HG03520 (cell line): ENCODE results near the gene YIPF4.
"Not testable (repeated sequence)": the region's sequence is repeated elsewhere in the genome, so short reads cannot be mapped to it uniquely, and the experiment has no call there.

Experiments
- ATAC-seq: cut with Tn5 transposase; IDR thresholded peaks from one replicate; pipeline ENCODE4 v1.9.1; 2021; ENCODE audit warnings: mild to moderate bottlenecking, moderate library complexity; ENCODE audit not compliant: unreplicated experiment

The YIPF4 gene

DNA sequence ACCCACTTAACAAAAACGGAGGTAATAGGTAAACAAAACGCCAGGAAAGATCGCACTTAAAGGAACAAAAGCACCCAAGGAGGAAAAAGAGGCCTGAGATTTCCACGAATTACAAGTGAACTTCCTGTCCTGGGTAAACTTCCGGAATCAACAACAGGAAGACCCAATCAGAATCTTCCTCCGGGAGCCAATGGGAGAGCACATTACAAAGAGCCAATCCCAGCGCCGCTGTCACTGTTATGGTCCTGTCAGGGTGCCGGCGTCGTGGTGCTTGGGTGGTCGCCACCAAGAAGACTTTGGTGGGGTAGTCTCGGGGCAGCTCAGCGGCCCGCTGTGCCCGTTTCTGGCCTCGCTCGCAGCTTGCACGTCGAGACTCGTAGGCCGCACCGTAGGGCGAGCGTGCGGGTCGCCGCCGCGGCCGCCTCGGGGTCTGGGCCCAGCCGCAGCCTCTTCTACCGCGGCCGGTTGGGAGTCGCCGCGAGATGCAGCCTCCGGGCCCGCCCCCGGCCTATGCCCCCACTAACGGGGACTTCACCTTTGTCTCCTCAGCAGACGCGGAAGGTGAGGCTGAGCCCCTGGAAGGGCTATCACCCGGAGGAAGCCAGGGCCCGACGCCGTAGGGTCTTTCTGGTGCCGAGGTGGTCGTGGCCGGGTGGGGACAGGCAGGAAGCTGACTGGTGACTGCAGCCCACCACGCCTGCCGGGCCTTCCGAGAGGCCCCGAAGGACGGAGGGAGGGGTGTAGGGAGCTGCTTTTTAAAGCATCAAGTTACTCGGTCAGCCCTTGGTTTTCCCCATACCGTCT lies at the start of gene YIPF4:
TSS of gene YIPF4 (plus strand) at position 231 of the 804 bp plus-strand sequence. CDS start at position 483, 252 bp downstream.
- ATAC-seq, result peak; percentile 99

DNA sequence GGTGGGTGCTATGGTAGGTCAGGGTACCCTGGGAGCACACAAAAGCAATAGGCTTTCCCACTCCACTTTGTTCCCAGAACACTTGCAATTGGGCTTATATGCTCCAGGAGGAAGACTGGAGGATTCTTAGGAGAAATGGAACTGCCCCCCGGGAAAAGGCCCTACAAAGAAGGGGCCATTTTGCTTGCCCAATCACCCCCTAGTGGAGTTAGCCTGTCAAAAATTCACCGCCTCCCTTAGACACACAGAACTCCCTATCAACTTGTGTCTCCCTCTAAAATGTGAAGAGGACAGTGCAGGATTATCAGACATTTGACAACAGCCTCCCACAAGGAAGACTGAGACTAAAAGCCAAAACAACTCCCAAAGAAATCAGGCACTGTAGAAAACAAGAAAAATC lies 49.5 kb upstream of the YIPF4 start:
- no peak for ATAC-seq

DNA sequence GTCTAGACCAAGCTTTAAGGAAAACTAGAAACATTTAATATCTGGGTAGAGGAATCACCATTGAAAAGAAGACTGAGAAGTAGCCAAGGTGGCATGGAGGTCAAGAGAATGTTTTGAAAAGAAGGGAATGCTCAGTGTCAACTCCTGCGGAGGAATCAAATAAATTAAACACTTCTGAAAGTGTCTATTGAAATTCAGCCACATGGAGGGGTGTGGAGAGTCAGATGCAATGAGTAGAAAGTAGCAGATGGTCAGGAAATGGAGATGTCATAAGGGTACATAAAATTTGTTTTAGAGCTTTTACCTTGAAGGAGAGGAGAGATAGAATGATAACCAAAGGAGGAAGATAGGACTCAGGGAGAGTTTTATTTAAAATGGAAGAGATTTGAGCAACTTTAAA lies 48.1 kb upstream of the YIPF4 start:
- no peak for ATAC-seq

DNA sequence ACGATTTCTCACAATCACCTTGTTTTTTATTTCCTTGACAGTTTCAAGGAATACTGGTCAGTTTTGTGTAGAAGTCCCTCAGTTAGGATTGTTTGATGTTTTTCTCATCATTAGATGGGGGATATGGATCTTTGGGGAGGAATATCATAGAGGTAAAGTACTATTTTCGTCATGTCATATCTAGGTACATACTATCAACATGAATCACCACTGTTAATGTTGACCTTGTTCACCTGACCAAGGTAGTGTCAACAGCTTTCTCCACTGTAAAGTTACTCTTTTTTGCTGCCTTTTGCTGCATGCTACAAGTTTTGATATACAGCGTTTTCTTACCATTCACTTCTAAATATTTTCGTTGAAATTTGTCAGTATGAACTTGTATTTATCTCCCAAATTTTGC lies 45.7 kb upstream of the YIPF4 start:
- ATAC-seq, result no peak

DNA sequence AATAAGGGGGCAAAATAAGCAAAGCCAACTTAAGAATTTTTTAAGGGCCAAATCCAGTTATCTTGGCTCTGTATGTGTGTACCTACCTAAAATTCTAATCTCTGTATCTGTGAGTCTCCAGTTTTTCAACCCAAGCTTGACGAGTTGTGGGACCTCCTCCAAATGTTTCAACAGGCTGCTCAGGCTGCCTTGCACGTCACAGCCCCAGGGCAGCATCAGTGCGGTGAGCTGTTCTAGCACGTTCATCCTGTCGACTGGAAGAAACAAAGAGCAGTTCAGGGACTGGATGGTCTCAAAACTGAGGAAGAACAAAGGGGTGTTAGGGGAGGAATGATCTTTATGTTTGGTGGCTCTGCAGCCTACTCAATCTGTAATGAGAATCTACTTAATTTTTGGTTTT lies 42.4 kb upstream of the YIPF4 start:
- no peak for ATAC-seq

DNA sequence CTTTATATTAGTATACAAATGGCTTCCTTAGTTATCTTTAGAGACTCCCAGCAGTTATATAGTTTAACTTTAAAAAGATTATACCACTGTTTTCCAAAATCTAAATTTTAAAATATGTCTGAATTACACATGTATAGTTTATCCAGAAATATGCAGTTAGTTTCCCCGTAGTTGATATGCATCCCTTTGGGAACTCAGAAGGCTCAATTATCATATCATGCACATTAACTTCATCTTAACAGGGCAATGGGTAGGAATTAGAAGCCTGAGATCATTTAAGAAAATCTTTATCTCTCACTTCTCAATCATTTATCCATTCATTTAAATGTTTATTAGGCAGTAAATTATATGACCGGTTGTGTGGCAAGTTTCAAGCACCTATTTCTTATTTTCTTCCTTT lies 40.2 kb upstream of the YIPF4 start:
- ATAC-seq, result no peak

DNA sequence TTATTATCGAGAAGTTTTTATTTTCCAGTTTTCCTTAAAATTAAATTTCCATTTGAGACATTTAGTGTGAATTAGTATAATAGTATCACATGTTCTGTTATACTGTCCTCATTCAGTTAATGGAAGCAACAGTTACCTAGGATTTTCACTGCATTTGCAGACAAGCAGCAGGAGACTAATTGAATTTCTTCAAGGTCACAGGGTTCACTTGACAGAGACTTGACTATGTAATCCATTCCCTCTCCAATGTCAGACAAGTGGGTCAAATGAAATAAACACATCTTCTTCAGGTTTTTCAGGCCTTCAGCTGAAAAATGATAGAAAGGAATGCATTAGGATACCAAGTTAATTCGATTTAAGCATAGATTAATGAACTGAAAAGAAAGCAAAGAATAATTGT lies 39.7 kb upstream of the YIPF4 start:
- ATAC-seq, result no peak

DNA sequence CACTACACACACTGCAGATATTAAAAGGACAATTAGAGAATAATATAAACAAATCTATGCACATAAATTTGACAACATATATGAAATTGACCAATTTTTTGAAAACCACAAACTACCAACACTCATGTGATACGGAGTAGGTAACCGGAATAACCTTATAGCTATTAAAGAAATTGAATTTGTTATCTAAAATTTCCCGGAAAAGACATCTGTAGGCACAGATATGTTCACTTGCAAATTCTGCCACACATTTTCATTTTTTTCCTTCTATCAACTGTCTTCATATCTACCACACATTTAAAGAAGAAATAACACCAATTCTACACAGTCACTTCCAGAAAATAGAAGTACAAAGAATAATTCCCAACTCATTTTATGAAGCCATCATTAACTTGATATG lies 35.4 kb upstream of the YIPF4 start:
- ATAC-seq, result no peak

DNA sequence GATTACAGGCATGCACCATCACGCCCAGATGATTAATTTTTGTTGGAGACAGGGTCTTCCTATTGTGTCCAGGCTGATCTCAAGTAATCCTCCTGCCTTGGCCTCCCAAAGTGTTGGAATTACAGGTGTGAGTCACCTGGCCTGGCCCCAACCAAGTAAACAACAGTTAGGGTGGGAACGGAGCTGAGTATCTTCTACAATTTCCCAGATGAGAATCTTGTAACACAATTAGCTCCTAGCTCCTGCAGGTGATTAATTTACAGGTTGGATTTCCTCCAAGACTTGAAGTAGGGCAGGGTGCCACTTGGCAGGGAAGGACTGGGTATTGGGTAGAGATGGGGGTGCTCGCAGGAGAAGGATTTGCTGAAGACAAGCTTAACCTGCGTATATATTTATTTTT lies 30.8 kb upstream of the YIPF4 start:
- no peak for ATAC-seq

DNA sequence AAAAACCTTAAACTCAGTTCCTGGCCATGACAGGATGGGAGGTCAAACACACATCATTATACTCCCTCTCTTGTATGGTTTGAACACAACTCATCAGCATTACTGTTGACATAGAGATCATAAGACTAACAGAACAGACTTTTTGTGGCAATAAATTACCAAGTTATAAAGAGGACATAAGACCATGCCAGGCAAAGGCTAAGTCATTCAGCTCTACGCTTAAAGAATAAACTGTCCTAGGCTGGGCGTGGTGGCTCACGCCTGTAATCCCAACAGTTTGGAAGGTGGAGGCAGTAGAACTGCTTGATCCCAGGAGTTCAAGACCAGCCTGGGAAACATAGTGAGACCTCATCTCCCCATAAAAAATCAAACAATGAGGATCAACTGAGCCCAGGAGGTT lies 29.4 kb upstream of the YIPF4 start:
- no peak for ATAC-seq

DNA sequence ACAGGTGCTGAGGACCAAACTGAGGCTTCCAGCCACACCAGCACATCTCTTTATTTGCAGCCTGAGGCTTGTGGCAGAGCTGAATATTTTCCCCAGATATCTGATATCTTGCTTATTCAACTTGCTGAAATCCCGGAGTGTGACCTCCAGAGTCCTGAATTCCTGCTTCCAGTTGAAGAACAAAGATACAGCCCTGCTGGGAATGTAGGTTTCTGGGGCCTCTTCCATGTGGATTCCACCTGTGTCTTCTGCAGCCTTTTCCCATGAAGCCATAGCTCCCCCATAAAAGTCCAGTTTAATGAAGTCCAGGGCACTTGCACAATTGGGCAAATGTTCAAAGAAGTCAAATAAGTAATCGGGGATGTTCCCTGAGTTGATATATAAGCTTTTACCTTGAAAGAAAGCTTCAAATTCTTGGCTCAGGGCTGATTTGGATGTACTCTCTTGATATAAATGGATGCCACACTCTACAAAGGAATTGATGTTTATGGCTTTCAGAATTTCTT lies 27.9 kb upstream of the YIPF4 start:
- ATAC-seq, result no peak

DNA sequence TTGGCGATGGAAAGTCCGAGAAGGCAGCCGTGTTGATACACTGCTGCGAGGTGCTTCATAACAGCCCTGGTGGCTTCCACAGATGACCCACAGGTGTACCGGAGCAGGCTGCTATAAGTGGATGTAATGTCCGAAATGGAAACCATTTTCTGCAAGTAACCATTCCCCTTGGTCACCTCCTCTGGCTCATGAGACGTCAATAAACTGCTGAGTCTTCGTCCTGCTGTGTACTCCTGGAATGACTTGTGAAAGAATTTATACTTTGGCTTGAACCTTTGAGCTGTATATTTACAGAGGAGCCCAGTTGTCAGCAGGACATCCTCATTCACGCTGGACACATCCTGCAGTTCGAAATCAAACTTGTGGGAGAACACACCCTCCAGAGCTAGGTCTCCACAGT lies 27.4 kb upstream of the YIPF4 start:
- no peak for ATAC-seq

DNA sequence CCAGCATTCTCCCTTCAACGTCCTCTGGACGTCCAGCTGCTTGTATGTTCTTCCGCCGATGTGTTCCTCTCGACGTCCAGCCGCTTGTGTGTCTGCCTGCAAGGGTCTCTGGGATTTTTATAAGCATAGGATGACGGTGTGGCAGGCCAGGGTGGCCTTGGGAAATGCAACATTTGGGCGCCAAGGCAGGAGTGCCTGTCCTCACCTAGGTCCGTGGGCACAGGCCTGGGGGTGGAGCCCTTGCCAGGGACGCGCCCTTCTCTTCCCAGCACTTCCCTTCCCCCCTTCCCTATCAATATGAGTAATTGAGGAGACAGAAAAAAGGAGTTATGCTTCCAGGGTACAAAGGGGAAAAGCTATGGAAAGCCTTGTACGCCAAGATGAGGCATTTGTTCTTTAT lies 19.5 kb upstream of the YIPF4 start:
- ATAC-seq, result no peak

DNA sequence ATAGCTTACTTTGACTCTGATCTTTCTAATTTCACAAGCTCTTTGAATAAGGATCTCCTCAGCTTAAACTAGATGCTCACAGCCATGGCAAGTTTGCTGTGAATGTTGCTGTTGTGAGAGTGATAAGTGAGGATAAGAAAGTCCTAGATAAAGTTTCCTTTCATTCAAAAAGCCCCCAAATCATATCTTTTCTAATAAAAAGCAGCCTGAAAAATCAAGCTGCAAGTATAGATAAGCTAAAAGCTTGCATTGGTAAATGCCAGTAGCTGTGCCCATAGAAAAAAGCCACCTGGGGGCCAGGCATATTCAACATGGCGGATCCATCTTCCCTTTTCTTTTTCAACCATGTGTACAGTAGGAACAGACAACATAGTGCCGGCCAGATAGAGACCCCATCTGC lies 17.3 kb upstream of the YIPF4 start:
- ATAC-seq, result no peak

DNA sequence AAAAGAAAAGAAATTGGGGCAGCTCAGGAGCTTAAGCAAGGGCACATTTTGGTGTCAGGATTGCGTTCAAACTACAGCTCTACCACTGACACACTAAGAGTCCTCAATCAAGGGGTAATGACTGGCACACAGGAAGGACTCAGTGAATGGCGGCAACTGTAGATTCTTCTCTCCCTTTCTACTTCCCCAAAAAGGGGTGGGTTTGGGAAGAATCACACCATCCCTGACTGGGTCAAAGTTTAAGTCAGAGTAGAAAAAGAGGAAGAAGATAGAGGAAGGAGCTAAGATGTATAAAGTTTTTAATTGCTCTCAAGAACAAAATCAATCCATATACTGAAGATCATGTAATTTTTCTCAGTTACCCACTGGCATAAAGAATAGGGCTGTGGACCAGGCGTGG lies 15.6 kb upstream of the YIPF4 start:
- no peak for ATAC-seq

DNA sequence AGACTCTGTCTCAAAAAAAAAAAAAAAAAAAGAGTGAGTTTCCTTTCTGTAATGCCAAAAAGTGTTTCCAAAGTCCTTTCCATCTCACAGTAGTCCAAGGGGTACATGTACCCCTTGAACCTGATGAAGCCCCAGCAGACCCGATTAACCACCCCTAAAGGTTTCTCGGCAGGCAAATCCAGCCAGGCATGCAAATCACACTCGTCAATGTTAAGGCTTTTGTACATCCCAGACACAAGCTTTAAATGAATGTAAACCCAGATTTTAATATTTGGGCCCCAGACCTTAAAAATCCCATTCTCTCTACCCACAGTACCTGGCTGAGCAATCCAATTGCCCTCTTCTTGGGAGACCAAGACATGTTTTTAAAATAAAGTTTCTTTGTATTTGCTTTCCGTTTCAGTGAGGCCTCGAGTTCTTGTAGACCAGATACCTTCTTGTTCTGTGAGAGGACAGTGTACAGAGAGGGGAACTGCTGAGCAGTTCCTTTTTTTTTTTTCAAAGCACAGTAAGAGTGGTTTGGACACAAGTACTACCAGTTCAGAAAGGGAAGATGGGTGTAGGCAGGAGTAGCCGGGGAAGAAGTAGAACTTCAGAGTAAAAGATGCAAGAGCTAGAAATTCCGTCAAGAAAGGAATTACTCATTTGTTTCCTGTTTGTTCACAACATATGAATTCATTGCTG lies 13.1 kb upstream of the YIPF4 start, which contains the start of gene NLRC4:
TSS of gene NLRC4 (minus strand) at position 465 of the 684 bp plus-strand sequence. CDS start 8,111 bp downstream, outside the sequence.
- peak; percentile 83 for ATAC-seq

DNA sequence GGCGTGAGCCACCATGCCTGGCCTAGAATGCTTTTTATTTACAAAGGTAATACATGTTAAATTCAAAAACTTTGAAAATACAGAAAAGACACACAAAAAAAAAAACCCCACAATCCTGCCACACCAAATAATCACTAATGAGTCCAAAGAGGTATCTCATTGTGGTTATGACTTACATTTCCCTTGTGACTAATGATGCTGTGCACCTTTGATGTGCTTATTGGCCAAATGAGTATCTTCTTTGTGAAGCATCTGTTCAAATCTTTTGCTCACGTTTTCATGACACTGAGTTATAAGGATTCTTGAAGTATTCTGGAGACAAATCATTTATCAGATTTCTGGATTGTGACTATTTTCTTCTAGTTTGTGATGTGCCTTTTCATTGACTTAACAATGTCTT lies 6.6 kb upstream of the YIPF4 start:
- ATAC-seq, result no peak

DNA sequence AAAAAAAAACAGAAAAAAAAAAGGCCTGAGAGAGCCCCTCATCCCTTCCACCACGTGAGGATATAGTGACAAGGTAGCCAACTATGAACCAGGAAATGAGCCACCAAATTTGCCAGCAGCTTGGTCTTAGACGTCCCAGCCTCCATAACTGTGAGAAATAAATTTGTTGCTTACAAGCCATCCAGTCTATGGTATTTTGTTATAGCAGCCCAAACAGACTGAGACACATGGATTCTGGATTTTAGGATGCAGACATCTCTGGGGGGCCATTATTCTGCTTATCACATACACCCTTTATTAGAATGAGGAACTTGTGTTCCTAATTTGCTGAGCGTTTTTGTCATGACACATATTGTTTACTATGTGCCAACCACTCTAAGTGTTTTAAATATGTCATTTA lies 5.4 kb upstream of the YIPF4 start:
- no peak for ATAC-seq

DNA sequence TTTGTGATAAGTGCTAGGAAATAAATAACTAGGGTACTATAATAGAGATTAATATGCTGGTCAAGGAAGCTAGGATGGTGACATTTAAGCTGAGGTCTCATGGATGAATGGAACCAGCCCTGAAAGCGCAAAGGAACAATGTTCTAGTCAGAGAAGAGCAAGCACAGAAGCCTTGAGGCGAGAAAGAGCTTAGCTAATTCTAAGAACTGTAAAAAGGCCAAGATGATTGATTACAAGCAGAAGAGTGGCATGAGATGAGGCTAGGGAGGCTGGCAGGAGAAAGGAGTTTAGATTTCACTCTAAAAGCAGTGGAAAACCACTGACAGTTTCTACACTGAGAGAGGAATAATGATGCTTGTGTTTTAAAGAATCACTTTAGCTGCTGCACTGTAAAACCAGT lies 3.4 kb upstream of the YIPF4 start:
- ATAC-seq, result no peak

DNA sequence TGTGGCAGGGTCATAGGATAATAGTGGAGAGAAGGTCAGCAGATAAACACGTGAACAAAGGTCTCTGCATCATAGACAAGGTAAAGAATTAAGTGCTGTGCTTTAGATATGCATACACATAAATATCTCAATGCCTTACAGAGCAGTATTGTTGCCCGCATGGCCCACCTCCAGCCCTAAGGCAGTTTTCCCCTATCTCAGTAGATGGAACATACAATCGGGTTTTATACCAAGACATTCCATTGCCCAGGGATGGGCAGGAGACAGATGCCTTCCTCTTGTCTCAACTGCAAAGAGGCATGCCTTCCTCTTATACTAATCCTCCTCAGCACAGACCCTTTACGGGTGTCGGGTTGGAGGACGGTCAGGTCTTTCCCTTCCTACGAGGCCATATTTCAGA lies 1.9 kb upstream of the YIPF4 start:
- not testable (repeated sequence) for ATAC-seq

DNA sequence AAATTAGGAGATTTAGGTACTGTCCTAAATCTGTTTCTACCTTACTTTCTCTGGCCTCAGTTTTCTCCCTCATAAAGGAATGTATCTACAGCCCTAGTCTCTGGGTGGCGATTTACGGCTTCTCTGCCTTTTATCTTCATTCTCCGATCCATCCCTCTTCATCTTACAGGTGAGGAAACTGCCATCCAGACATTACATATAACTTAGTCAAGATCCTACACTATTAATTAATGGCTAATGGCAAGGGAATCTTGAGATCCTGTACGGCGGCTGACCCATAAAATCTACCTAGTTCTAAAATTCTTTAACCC lies 386 bp upstream of the YIPF4 start:
- no peak for ATAC-seq

DNA sequence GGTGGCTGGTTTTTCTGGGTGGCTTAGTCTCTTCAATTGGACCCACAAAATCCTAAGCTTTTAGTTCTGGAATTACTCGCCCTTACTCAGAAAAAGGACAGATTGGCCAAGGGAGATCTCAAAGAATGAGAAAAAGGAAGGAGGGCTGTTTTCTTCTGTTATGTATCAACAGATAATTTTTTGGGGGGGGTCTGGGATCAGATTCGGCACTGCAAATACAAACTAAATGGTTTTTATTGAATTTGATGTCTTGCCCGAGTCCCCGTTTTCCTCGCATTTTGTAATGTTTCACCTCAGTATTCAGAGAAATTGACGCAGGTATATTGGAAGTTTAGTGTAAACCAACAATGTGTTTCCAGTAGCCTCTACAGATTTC lies 762 bp downstream of the YIPF4 start:
- no peak for ATAC-seq
